ENCODE results near the gene ROBO1. TPM values are rescaled to one million over a fixed set of nuclear protein-coding genes. Genes with fewer than 3 reads are reported as not detected.

Gene ROBO1
- total and polyA plus RNA-seq, 4 donors, result 1.0 to 30.3 (median 3.9) TPM

DNA sequence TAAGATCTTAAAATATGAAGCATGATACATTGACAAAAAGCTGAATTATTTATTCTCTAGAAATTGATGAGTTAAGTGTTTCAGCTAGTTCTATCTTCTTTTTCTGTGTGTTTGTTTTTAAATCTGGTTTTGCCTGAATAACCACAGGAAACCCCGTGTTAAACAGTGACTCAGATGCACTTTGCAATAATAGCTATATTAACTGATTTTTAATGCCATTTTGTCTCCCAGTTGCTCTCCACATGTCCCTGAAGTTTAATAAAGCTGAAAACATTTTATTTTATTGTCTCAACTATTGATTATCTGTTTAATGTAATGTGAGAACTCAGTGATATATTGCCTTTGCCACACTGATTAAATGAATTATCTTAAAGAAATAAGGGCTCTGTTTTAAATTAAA, 42.8 kb upstream of the ROBO1 start:
- 64% methylated on average over 1 of the region's 1 CpG for WGBS
- no peak overlapping the region for H3K27ac ChIP-seq (ENCODE audit: low read depth in 1 of 2, low read length in 2 of 2)
- no peaks in the 10 kb centered on the region for H3K9me3 ChIP-seq (ENCODE audit: control insufficient read depth in 4 of 4, low read length in 3 of 4)
- H3K4me3 ChIP-seq (ENCODE audit: low read depth in 1 of 3, low read length in 3 of 3), result no peak overlapping the region
- H3K9ac ChIP-seq (ENCODE audit: low read depth in 1 of 2, low read length in 2 of 2), result no peak overlapping the region
- TF ChIP-seq, protein P1, sequence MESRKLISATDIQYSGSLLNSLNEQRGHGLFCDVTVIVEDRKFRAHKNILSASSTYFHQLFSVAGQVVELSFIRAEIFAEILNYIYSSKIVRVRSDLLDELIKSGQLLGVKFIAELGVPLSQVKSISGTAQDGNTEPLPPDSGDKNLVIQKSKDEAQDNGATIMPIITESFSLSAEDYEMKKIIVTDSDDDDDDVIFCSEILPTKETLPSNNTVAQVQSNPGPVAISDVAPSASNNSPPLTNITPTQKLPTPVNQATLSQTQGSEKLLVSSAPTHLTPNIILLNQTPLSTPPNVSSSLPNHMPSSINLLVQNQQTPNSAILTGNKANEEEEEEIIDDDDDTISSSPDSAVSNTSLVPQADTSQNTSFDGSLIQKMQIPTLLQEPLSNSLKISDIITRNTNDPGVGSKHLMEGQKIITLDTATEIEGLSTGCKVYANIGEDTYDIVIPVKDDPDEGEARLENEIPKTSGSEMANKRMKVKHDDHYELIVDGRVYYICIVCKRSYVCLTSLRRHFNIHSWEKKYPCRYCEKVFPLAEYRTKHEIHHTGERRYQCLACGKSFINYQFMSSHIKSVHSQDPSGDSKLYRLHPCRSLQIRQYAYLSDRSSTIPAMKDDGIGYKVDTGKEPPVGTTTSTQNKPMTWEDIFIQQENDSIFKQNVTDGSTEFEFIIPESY (IDR thresholded peaks at IDR 0.05), result no peak
- TF ChIP-seq SP1 (IDR thresholded peaks at IDR 0.05), result no peak
- TF ChIP-seq, protein P2, sequence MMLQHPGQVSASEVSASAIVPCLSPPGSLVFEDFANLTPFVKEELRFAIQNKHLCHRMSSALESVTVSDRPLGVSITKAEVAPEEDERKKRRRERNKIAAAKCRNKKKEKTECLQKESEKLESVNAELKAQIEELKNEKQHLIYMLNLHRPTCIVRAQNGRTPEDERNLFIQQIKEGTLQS (IDR thresholded peaks at IDR 0.05), result no peak
- H3K36me3 ChIP-seq (ENCODE audit: control insufficient read depth in 4 of 4, insufficient read depth in 3 of 4, low read depth in 1 of 4, low read length in 3 of 4), result no peaks in the 10 kb centered on the region
- no peaks in the 10 kb centered on the region for H3K4me1 ChIP-seq (ENCODE audit: control insufficient read depth in 4 of 4, insufficient read depth in 4 of 4, low read length in 3 of 4)
- no peaks in the 10 kb centered on the region for H3K27me3 ChIP-seq (ENCODE audit: control insufficient read depth in 4 of 4, insufficient read depth in 4 of 4, low read length in 3 of 4)
- DNase-seq (ENCODE audit: low spot score), result no peak

DNA sequence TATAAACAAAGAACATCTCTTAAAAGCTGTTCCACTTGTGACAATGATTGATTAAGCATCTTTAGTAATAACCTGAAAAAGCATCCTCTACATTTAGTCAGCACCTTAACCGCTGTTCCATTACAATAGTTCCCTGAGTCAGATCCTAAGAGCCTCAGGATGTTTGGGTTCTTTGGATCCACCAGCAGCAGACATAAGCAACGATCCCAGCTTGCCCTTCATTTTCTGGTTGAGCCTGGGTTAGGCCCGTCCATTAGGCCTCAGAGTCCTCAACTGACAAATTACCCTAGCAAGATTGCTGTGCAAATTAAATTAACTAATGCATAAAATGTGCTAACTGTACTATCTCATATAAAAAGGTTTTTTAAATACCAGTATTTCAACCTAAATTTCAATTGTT, 42.3 kb upstream of the ROBO1 start:
- H3K4me1 ChIP-seq (ENCODE audit: control insufficient read depth in 4 of 4, insufficient read depth in 4 of 4, low read length in 3 of 4), result no peaks in the 10 kb centered on the region
- no peak overlapping the region for H3K27ac ChIP-seq (ENCODE audit: low read depth in 1 of 2, low read length in 2 of 2)
- no peak for TF ChIP-seq FOXA1 (IDR thresholded peaks at IDR 0.05)
- TF ChIP-seq RXRA (IDR thresholded peaks at IDR 0.05), result no peak
- TF ChIP-seq TAF1 (conservative IDR thresholded peaks at IDR 0.05), result no peak
- no peak for TF ChIP-seq SP1 (IDR thresholded peaks at IDR 0.05)
- no peak for TF ChIP-seq RAD21 (IDR thresholded peaks at IDR 0.05)
- TF ChIP-seq, protein P3, sequence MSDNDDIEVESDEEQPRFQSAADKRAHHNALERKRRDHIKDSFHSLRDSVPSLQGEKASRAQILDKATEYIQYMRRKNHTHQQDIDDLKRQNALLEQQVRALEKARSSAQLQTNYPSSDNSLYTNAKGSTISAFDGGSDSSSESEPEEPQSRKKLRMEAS (IDR thresholded peaks at IDR 0.05), result no peak
- H3K9ac ChIP-seq (ENCODE audit: low read depth in 1 of 2, low read length in 2 of 2), result no peak overlapping the region
- no peaks in the 10 kb centered on the region for H3K27me3 ChIP-seq (ENCODE audit: control insufficient read depth in 4 of 4, insufficient read depth in 4 of 4, low read length in 3 of 4)
- H3K4me3 ChIP-seq (ENCODE audit: low read depth in 1 of 3, low read length in 3 of 3), result no peak overlapping the region
- H3K36me3 ChIP-seq (ENCODE audit: control insufficient read depth in 4 of 4, insufficient read depth in 3 of 4, low read depth in 1 of 4, low read length in 3 of 4), result no peaks in the 10 kb centered on the region
- 77% methylated on average over 3 of the region's 3 CpGs for WGBS
- DNase-seq (ENCODE audit: low spot score), result no peak
- no peaks in the 10 kb centered on the region for H3K9me3 ChIP-seq (ENCODE audit: control insufficient read depth in 4 of 4, low read length in 3 of 4)

DNA sequence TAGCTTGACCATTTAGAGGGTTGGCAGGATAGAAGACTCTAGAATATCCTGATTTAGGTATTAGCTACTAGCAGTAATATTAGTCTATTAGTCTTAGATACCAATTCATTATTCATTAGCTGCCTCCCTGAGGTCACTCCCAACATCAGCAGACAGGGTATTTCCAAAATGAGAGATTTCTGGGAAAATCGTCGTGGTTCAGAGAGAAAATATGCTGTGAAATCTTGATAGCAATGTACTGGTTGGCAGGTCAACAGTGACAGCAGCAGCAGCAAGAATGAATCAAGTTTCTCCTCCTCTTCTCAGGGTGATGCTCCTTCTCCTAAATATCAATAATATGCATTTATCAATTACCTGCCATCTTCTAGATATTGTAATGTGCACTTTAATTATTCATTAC, 41.3 kb upstream of the ROBO1 start:
- H3K36me3 ChIP-seq (ENCODE audit: control insufficient read depth in 4 of 4, insufficient read depth in 3 of 4, low read depth in 1 of 4, low read length in 3 of 4), result no peaks in the 10 kb centered on the region
- no peaks in the 10 kb centered on the region for H3K27me3 ChIP-seq (ENCODE audit: control insufficient read depth in 4 of 4, insufficient read depth in 4 of 4, low read length in 3 of 4)
- WGBS, result 72% methylated on average over 2 of the region's 2 CpGs
- no peaks in the 10 kb centered on the region for H3K9me3 ChIP-seq (ENCODE audit: control insufficient read depth in 4 of 4, low read length in 3 of 4)
- H3K4me3 ChIP-seq (ENCODE audit: low read depth in 1 of 3, low read length in 3 of 3), result no peak overlapping the region
- no peaks in the 10 kb centered on the region for H3K4me1 ChIP-seq (ENCODE audit: control insufficient read depth in 4 of 4, insufficient read depth in 4 of 4, low read length in 3 of 4)
- TF ChIP-seq TAF1 (conservative IDR thresholded peaks at IDR 0.05) (no peak), YY1 (IDR thresholded peaks at IDR 0.05) (no peak)
- TF ChIP-seq, protein P3 (IDR thresholded peaks at IDR 0.05), result no peak
- H3K27ac ChIP-seq (ENCODE audit: low read depth in 1 of 2, low read length in 2 of 2), result no peak overlapping the region
- DNase-seq (ENCODE audit: low spot score), result no peak
- H3K9ac ChIP-seq (ENCODE audit: low read depth in 1 of 2, low read length in 2 of 2), result no peak overlapping the region

DNA sequence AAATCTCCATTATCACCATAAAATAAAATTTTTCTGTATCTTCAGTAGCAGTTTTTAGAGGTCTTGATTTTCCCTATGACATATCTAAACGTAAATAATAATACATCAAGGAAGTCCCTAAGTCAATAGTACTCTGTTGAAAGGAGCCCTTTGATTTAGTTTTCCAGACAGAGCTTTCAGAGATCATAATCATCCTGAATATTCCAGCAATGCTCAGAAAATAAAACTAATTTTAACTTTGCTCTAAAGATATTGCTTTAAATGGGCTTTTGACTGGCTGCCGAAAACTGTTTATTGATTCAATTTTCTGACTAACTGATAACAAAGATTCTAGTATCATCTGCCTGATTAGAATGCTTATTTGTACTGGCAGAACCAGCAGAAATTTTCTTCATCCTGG, 40.7 kb upstream of the ROBO1 start:
- H3K9ac ChIP-seq (ENCODE audit: low read depth in 1 of 2, low read length in 2 of 2), result no peak overlapping the region
- no peaks in the 10 kb centered on the region for H3K4me1 ChIP-seq (ENCODE audit: control insufficient read depth in 4 of 4, insufficient read depth in 4 of 4, low read length in 3 of 4)
- H3K36me3 ChIP-seq (ENCODE audit: control insufficient read depth in 4 of 4, insufficient read depth in 3 of 4, low read depth in 1 of 4, low read length in 3 of 4), result no peaks in the 10 kb centered on the region
- H3K27ac ChIP-seq (ENCODE audit: low read depth in 1 of 2, low read length in 2 of 2), result no peak overlapping the region
- H3K27me3 ChIP-seq (ENCODE audit: control insufficient read depth in 4 of 4, insufficient read depth in 4 of 4, low read length in 3 of 4), result no peaks in the 10 kb centered on the region
- no peaks in the 10 kb centered on the region for H3K9me3 ChIP-seq (ENCODE audit: control insufficient read depth in 4 of 4, low read length in 3 of 4)
- WGBS, result 51% methylated on average over 2 of the region's 2 CpGs
- DNase-seq (ENCODE audit: low spot score), result no peak
- H3K4me3 ChIP-seq (ENCODE audit: low read depth in 1 of 3, low read length in 3 of 3), result no peak overlapping the region
- no peak for TF ChIP-seq NR2F2 (IDR thresholded peaks at IDR 0.05)
- no peak for TF ChIP-seq TAF1 (conservative IDR thresholded peaks at IDR 0.05)
- no peak for TF ChIP-seq FOXA1 (IDR thresholded peaks at IDR 0.05)
- TF ChIP-seq YY1 (IDR thresholded peaks at IDR 0.05), result no peak
- TF ChIP-seq, protein P4, sequence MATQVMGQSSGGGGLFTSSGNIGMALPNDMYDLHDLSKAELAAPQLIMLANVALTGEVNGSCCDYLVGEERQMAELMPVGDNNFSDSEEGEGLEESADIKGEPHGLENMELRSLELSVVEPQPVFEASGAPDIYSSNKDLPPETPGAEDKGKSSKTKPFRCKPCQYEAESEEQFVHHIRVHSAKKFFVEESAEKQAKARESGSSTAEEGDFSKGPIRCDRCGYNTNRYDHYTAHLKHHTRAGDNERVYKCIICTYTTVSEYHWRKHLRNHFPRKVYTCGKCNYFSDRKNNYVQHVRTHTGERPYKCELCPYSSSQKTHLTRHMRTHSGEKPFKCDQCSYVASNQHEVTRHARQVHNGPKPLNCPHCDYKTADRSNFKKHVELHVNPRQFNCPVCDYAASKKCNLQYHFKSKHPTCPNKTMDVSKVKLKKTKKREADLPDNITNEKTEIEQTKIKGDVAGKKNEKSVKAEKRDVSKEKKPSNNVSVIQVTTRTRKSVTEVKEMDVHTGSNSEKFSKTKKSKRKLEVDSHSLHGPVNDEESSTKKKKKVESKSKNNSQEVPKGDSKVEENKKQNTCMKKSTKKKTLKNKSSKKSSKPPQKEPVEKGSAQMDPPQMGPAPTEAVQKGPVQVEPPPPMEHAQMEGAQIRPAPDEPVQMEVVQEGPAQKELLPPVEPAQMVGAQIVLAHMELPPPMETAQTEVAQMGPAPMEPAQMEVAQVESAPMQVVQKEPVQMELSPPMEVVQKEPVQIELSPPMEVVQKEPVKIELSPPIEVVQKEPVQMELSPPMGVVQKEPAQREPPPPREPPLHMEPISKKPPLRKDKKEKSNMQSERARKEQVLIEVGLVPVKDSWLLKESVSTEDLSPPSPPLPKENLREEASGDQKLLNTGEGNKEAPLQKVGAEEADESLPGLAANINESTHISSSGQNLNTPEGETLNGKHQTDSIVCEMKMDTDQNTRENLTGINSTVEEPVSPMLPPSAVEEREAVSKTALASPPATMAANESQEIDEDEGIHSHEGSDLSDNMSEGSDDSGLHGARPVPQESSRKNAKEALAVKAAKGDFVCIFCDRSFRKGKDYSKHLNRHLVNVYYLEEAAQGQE (IDR thresholded peaks at IDR 0.05), result no peak
- TF ChIP-seq, protein P3 (IDR thresholded peaks at IDR 0.05), result no peak
- TF ChIP-seq, protein P2 (IDR thresholded peaks at IDR 0.05), result no peak
- no peak for TF ChIP-seq FOXA2 (IDR thresholded peaks at IDR 0.05)
- no peak for TF ChIP-seq JUND (IDR thresholded peaks at IDR 0.05)
- TF ChIP-seq HNF4A (conservative IDR thresholded peaks at IDR 0.05), result no peak
- TF ChIP-seq, protein P1 (IDR thresholded peaks at IDR 0.05), result no peak
- no peak for TF ChIP-seq RXRA (IDR thresholded peaks at IDR 0.05)
- no peak for TF ChIP-seq RAD21 (IDR thresholded peaks at IDR 0.05)
